HG03064 (cell line): ENCODE results near the gene CDC5L.

ENCODE experiments used
- ATAC-seq: cut with Tn5 transposase; IDR thresholded peaks from one replicate; pipeline ENCODE4 v1.9.1; 2021; ENCODE audit warnings: low read depth; ENCODE audit not compliant: unreplicated experiment

Gene CDC5L

DNA sequence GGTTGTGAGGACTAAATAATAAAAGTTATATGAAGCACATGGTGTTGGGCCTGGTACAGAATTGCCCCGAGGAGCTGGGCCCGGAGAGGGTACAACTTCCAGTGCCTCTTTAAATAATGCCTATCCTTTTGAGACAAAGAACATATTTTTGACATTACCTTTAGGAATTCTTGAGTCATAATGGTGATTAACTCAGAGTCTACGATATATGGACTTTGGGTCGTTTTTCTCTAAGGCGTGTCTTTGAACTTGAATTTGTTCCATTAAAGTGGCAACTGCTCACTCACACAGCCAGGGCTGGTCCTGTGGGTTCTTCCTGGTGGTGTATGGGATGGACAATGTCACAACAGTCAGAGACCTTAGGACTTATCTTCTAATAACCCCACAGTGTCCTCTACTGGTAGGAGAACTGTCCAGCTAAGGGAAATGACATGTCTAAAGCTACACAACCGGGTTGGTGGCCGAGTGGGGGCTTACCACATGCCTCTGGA is 106.5 kb downstream of the CDC5L start:
- ATAC-seq, result no peak

DNA sequence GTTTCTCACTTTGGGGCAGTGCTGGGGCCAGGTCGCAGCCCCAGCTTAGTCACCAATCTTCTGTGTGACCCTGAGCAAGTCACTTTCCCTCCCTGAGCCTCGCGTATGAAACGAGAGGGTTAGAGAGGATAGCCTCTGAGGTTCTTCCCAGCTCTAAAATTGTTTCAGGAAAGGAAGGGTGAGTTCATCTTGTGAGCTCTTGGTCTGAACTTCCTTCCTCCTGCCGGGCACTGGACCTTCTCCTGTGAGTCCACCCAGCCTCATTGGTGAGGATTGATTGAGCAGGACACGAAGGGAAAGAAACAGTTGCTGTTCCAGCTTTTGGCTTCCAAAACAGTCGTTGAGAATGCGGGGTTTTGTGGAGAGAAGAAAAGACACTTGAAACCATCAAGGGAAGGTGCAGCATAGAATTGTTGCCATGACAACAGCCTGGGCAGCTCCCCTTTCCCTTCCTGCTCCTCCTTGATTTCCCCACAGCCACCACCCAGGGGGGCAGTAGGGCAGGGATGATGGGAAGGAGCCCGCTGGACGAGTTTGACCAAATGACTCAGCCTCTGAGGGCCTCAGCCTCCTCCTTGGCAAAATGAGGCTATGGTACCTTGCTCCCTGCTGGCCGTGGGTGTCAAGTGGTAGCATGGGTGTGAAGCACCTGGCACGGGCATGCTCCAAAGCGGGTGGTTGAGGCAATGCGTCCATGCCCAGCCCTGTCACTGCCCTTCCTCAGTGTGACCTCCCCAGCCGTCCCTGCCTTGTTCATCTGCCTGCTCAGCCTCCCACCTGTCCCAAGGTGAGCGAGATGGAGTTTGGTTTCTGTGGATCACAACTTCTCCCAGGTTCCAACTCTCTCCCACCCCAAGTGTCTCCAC is 107.8 kb downstream of the CDC5L start:
- ATAC-seq, result no peak

DNA sequence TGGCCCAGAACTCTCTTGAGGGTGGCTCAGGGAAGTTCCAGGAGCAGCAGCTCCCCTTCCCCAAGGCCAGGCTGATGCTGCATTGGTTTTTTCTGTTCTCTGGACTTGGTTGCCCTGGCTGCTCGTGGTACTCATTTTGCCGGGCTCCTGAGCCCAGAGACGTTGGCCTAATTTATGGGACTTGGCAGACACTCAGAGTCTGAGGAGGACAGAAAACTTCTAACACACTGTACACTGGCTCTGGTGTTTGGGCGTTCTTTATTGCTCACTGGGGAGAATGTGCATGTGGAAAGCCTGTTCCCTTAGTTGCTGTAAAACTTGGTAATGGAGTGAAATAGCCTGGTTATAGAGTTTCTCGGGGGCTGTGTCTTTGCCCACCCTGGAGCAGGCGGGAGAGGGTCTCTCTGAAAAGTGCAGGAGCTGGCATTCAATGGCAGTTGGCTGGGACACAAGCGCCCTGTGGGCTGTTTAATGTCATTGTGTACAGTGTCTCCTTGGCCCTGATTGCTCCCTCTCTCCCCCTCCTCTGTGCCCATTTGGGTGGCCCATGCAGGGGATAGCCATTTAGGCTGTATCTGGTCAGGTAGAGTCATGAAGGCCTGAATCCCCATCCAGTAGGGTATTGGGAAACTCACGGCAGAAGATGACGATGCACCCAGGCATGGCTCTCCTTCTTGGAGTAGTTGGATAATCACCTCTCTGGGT is 109.3 kb downstream of the CDC5L start:
- no peak for ATAC-seq

DNA sequence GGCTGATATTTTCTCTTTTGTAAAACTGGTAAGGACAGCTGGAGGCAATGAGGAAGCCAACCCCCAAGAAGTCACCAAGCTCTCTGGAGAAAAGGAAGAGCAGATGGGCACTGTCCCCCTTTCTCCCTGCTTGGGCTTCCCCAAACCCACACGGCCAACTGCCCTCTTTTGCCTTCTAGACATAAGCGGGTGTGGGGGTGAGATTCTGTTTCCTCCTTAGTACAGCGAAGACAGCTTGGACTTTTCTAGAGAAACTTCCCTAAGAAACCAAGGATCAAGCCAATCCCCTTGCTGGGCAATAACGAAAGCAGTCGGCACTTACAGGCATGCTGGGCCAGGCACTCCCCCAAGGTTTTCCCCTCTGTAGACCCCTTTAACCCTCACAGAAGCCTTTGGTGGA is 110.3 kb downstream of the CDC5L start:
- no peak for ATAC-seq

GRCh38 chr6:44498436-44498835 is 110.9 kb downstream of the CDC5L start:
- ATAC-seq, result no peak

DNA sequence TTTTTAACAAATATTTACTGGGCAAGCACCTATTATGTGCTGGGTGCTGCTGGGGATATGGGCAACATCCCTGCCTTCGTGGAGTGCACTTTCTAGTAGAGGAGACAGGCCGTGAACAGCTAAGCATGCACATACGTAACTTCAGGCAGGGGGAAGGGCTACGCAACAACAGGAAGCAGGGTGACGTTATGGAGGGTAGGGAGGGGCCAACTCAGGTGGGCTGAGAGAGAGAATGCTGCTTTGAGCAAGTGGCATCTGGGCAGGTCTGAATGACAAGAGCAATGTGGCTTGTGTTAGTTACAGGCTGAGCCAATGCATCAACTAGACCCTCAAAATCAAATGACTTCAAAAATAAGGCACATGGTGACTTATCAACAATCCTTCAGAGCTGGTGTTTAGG is 112.1 kb downstream of the CDC5L start:
- no peak for ATAC-seq
